ENCODE results near the gene FAM210A. TPM values are rescaled to one million over a fixed set of nuclear protein-coding genes. Genes with fewer than 3 reads are reported as not detected.

FAM210A gene
- total RNA-seq, 1 donor from 2014 or later: 15.4 TPM

DNA sequence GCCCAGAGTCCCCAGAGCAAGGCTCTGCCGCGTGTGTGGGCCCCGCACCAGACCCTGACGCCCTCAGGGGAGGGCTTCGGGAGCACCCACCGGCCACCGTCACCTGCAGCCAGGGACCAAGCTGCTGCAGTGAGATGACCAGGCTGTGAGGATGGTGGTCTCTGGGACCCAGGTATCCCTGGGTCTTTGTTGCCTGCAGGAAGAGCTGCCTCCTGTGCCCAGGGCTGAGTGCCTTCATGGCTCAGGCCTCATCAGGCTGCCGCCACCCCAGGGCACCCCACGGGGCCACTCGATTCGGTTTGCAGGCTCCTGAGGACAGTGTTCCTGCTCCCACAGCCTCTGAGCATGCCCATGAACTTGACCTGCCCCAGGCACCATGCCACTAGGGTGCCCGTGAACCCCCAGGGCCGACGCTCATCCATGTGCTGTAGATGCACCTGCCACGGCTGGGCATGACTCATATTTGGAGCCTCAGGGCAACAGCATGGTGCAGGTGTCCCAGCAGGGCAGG lies 109.8 kb downstream of the FAM210A start:
- TF ChIP-seq, protein P1, sequence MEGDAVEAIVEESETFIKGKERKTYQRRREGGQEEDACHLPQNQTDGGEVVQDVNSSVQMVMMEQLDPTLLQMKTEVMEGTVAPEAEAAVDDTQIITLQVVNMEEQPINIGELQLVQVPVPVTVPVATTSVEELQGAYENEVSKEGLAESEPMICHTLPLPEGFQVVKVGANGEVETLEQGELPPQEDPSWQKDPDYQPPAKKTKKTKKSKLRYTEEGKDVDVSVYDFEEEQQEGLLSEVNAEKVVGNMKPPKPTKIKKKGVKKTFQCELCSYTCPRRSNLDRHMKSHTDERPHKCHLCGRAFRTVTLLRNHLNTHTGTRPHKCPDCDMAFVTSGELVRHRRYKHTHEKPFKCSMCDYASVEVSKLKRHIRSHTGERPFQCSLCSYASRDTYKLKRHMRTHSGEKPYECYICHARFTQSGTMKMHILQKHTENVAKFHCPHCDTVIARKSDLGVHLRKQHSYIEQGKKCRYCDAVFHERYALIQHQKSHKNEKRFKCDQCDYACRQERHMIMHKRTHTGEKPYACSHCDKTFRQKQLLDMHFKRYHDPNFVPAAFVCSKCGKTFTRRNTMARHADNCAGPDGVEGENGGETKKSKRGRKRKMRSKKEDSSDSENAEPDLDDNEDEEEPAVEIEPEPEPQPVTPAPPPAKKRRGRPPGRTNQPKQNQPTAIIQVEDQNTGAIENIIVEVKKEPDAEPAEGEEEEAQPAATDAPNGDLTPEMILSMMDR (IDR thresholded peaks at IDR 0.05; ENCODE audit: unreplicated experiment): no peak

DNA sequence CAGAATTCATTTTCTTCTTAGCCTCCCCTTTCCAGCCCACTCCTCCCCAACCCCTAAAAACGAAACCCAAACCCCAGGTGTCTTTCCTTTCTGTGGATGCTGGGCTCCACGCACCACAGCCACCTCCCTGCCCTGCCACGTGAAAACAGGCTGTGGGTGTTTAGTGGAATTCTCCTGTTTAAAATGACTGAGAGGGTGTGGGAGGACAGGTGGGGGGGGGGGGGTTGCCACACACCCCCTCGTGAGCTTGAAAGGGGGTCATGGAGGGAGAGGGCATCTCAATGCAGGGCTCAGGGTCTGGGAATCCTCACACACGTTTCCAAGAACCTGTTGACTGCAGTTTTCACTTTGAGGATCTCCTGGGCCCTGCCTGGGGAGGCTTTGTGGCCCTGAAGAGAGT lies 110.3 kb downstream of the FAM210A start:
- no peak overlapping the region for H3K4me3 Mint-ChIP-seq (ENCODE audit: unreplicated experiment)
- peaks cover 17% of the 10 kb centered on the region for H3K27me3 Mint-ChIP-seq (ENCODE audit: unreplicated experiment)
- H3K36me3 Mint-ChIP-seq (ENCODE audit: low read depth, unreplicated experiment): peaks cover 8% of the 10 kb centered on the region
- TF ChIP-seq, protein P1 (IDR thresholded peaks at IDR 0.05; ENCODE audit: unreplicated experiment): no peak
- no peak for DNase-seq (ENCODE audit: low spot score)
- no peaks in the 10 kb centered on the region for H3K9me3 Mint-ChIP-seq (ENCODE audit: unreplicated experiment)
- H3K4me1 Mint-ChIP-seq (ENCODE audit: unreplicated experiment): peaks cover 28% of the 10 kb centered on the region
- no peak overlapping the region for H3K27ac Mint-ChIP-seq (ENCODE audit: unreplicated experiment)

More for the DNA sequence above, 109.8 kb downstream of the FAM210A start:
- no peak overlapping the region for H3K27ac Mint-ChIP-seq (ENCODE audit: unreplicated experiment)
- H3K4me3 Mint-ChIP-seq (ENCODE audit: unreplicated experiment): no peak overlapping the region
- no peak for DNase-seq (ENCODE audit: low spot score)
- peaks cover 6% of the 10 kb centered on the region for H3K36me3 Mint-ChIP-seq (ENCODE audit: low read depth, unreplicated experiment)
- H3K27me3 Mint-ChIP-seq (ENCODE audit: unreplicated experiment): peaks cover 17% of the 10 kb centered on the region
- H3K9me3 Mint-ChIP-seq (ENCODE audit: unreplicated experiment): no peaks in the 10 kb centered on the region
- H3K4me1 Mint-ChIP-seq (ENCODE audit: unreplicated experiment): peaks cover 23% of the 10 kb centered on the region

DNA sequence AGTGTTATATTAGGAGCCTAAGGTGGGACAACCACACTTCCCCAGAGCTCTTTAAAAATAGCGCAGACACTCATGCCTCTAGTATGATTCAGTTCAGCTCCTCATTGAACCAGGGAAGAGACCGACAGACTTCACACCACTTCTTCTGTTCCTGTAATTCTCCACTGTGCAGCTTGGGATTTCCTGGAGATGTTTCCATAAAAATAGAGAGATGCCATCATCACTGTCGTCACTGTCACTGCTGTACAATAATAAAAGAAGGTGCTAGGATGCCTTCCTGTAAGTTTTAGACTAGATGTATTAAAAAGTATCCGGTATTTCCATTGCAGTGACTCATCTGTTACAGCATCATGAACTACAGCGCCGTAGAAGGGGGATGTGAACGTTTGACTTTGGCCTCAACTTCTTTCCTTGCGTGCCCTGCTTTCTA lies 110.9 kb downstream of the FAM210A start:
- Mint-ChIP-seq H3K36me3 (ENCODE audit: low read depth, unreplicated experiment) (peaks cover 6% of the 10 kb centered on the region), H3K4me1 (ENCODE audit: unreplicated experiment) (peaks cover 31% of the 10 kb centered on the region), H3K27ac (ENCODE audit: unreplicated experiment) (no peak overlapping the region), H3K27me3 (ENCODE audit: unreplicated experiment) (peaks cover 15% of the 10 kb centered on the region), H3K9me3 (ENCODE audit: unreplicated experiment) (no peaks in the 10 kb centered on the region), H3K4me3 (ENCODE audit: unreplicated experiment) (no peak overlapping the region)
- TF ChIP-seq, protein P1 (IDR thresholded peaks at IDR 0.05; ENCODE audit: unreplicated experiment): no peak
- no peak for DNase-seq (ENCODE audit: low spot score)

DNA sequence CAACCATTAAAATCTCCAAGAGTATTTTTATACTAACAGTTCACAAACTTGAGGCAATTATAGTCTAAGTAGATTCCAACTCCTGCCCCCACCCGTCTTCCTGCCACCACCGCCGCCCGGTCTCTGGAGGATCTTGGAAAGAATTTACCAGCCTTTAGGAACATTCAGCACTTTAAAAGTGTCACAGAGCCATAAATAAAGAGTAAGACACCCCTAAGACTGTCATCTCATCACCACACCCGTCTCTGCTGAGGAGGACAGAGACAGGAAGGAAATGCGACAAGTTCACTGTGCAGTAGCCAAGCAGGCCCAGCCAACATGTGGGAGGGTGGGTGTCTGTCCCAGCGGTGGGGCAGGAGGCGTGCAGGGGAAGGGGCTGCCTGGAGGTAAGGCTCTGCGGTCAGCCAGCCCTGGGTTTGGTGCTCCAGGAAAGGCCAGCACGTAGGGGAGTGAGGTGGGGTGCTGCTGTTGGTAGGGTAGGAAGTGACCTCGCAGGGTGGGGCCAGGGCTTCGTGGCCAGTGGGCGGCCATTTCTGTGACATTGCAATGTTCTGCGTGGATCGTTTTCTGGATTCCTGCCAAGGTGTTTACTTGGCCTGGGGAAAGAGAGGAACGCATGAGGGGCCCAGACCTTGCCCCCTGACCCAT lies 111.6 kb downstream of the FAM210A start:
- Mint-ChIP-seq H3K36me3 (ENCODE audit: low read depth, unreplicated experiment) (peaks cover 4% of the 10 kb centered on the region), H3K27me3 (ENCODE audit: unreplicated experiment) (peaks cover 10% of the 10 kb centered on the region), H3K27ac (ENCODE audit: unreplicated experiment) (no peak overlapping the region), H3K4me3 (ENCODE audit: unreplicated experiment) (no peak overlapping the region), H3K9me3 (ENCODE audit: unreplicated experiment) (no peaks in the 10 kb centered on the region), H3K4me1 (ENCODE audit: unreplicated experiment) (peaks cover 28% of the 10 kb centered on the region)
- TF ChIP-seq, protein P1 (IDR thresholded peaks at IDR 0.05; ENCODE audit: unreplicated experiment): no peak
- DNase-seq (ENCODE audit: low spot score): no peak
